B cell (primary cell): ENCODE measurements around the gene PTGES. TPM values are rescaled to one million over a fixed set of nuclear protein-coding genes. Genes with fewer than 3 reads are reported as not detected.

Experiments
- ATAC-seq: fragments of 200-7000 bp; cut with Tn5 transposase; one replicate; pipeline ENCODE4 v1.10.0; 2021; ENCODE audit warnings: low read depth, mild to moderate bottlenecking, moderate number of reproducible peaks, moderate library complexity
- CTCF ChIA-PET: fragments of 350-600 bp; sonication (Branson Sonifier 250); formaldehyde crosslinking; loops from one replicate; lab custom pipeline; 2021; ENCODE audit warnings: antibody characterized with exemption, inconsistent platforms; lab: Charles Lee
- POLR2A ChIA-PET: fragments of 350-600 bp; sonication (Branson Sonifier 250); formaldehyde crosslinking; loops from one replicate; lab custom pipeline; 2021; ENCODE audit warnings: antibody characterized with exemption; lab: Charles Lee
- DNase-seq: peaks from one replicate; pipeline ENCODE4 v3.0.0; 2013
- H2AFZ ChIP-seq: 2 replicates; pipeline ENCODE4 v1.6.1; 2012; ENCODE audit warnings: mild to moderate bottlenecking, low read depth, low read length; ENCODE audit not compliant: insufficient read depth, poor library complexity, severe bottlenecking
- H3K27ac ChIP-seq, 2 donors: 1 replicate in 1 of 2; 2 replicates in 1 of 2; pipeline ENCODE4 v1.5.1; 2012 to 2013; ENCODE audit warnings: low read length in 2 of 2, mild to moderate bottlenecking in 2 of 2, moderate library complexity in 1 of 2
- H3K27me3 ChIP-seq, 4 experiments: fragments of 200-600 bp in 1 of 4; sonication (generic) in 1 of 4; replicated peaks in 1 of 4; 1 replicate in 2 of 4; 2 replicates in 2 of 4; pipeline versions ENCODE4 v1.6.1 to v1.7.0; 2013 to 2016; ENCODE audit warnings: low read length in 3 of 4, mild to moderate bottlenecking in 2 of 4, mixed read lengths in 1 of 4, moderate library complexity in 1 of 4; ENCODE audit not compliant: insufficient read depth in 4 of 4, control insufficient read depth in 3 of 4; ENCODE audit errors: control extremely low read depth in 1 of 4
- H3K36me3 ChIP-seq, 2 experiments: replicated peaks in 1 of 2; 1 replicate in 1 of 2; 2 replicates in 1 of 2; pipeline versions ENCODE4 v1.6.1 to v1.7.1; 2013; ENCODE audit warnings: low read length in 1 of 2; ENCODE audit not compliant: insufficient read depth in 2 of 2, control insufficient read depth in 1 of 2; ENCODE audit errors: control extremely low read depth in 1 of 2, extremely low read depth in 1 of 2
- H3K4me1 ChIP-seq, 2 donors: fragments of 200-600 bp in 1 of 2; sonication (generic) in 1 of 2; 1 replicate in 1 of 2; 2 replicates in 1 of 2; pipeline versions ENCODE4 v1.5.1 to v1.6.1; 2013 to 2017; ENCODE audit warnings: low read length in 2 of 2; ENCODE audit not compliant: control insufficient read depth in 2 of 2, insufficient read depth in 2 of 2
- H3K4me2 ChIP-seq: replicated peaks from 2 replicates; pipeline ENCODE3; 2012; ENCODE audit warnings: mild to moderate bottlenecking, low read depth, low read length; ENCODE audit not compliant: poor library complexity, severe bottlenecking
- H3K4me3 ChIP-seq, 5 experiments: fragments of 200-600 bp in 1 of 5; sonication (generic) in 1 of 5; 1 replicate in 3 of 5; 2 replicates in 2 of 5; pipeline versions ENCODE4 v1.5.1 to v1.7.0; 2011 to 2016; ENCODE audit warnings: low read length in 4 of 5, mild to moderate bottlenecking in 4 of 5, low read depth in 2 of 5, control low read depth in 1 of 5, moderate library complexity in 1 of 5; ENCODE audit not compliant: insufficient read depth in 1 of 5; ENCODE audit errors: control extremely low read depth in 1 of 5, extremely low read depth in 1 of 5
- H3K79me2 ChIP-seq: fragments of 200-600 bp; sonication (generic); one replicate; pipeline ENCODE4 v1.6.0; 2016; ENCODE audit warnings: low read length; ENCODE audit not compliant: control insufficient read depth, insufficient read depth
- H3K9ac ChIP-seq: fragments of 200-600 bp; sonication (generic); 2 replicates; pipeline ENCODE4 v1.6.1; 2017; ENCODE audit warnings: mild to moderate bottlenecking, low read length, moderate library complexity
- H3K9me3 ChIP-seq, 3 donors: one replicate each; pipeline versions ENCODE4 v1.6.1 to v1.7.1; 2013; ENCODE audit warnings: low read length in 2 of 3; ENCODE audit not compliant: control insufficient read depth in 2 of 3, insufficient read depth in 1 of 3; ENCODE audit errors: control extremely low read depth in 1 of 3
- H4K20me1 ChIP-seq: 2 replicates; pipeline ENCODE4 v1.6.0; 2012; ENCODE audit warnings: mild to moderate bottlenecking, low read length; ENCODE audit not compliant: insufficient read depth, control insufficient read depth, poor library complexity, severe bottlenecking
- H3K27ac Mint-ChIP-seq: one replicate; pipeline ENCODE4 v1.8.0; 2021; ENCODE audit warnings: mixed read lengths
- H3K27me3 Mint-ChIP-seq: one replicate; pipeline ENCODE4 v1.8.0; 2021; ENCODE audit warnings: mixed read lengths
- H3K4me1 Mint-ChIP-seq: one replicate; pipeline ENCODE4 v1.8.0; 2021; ENCODE audit warnings: mixed read lengths
- H3K4me3 Mint-ChIP-seq: one replicate; pipeline ENCODE4 v1.8.0; 2021; ENCODE audit warnings: mixed read lengths
- H3K9me3 Mint-ChIP-seq: one replicate; pipeline ENCODE4 v1.8.0; 2022; ENCODE audit warnings: mixed read lengths; ENCODE audit not compliant: insufficient read depth
- CTCF ChIP-seq: fragments of 200-600 bp; IDR thresholded peaks from one replicate; pipeline ENCODE4 v1.8.0; 2022; ENCODE audit warnings: antibody characterized with exemption, mild to moderate bottlenecking
- EZH2 ChIP-seq: IDR thresholded peaks from 2 replicates; pipeline ENCODE4 v1.6.1; 2012; ENCODE audit warnings: borderline replicate concordance, low read depth, mild to moderate bottlenecking, moderate library complexity, low read length; ENCODE audit not compliant: insufficient read depth, poor library complexity, severe bottlenecking
- WGBS: methylation state at CpG from one replicate; pipeline ENCODE4 v1.1.5; 2013; ENCODE audit warnings: missing lambda C conversion rate; ENCODE audit not compliant: insufficient coverage; 5-methylcytosine and 5-hydroxymethylcytosine counted together
- intact Hi-C: fragments of 100-400 bp; cut with micrococcal nuclease; formaldehyde crosslinking; loops from one replicate; pipeline ENCODE4 v1.10.0; 2022
- polyA plus RNA-seq: library from polyadenylated mRNA; depleted of rRNA; stranded (reverse); fragments of >200 nt; gene quantifications from 2 replicates; pipeline ENCODE4 v1.2.3, GENCODE V29; 2012
- total RNA-seq, 2 donors: library from RNA; stranded (reverse); fragments of 120-200 nt in 1 of 2; gene quantifications; 1 replicate in 1 of 2; 2 replicates in 1 of 2; pipeline versions ENCODE4 v1.2.3 to v1.2.4, GENCODE V29; 2013 to 2022

The PTGES gene
- total and polyA plus RNA-seq, 2 donors (not counting 1 experiment from before 2014, with no cell fraction given): not detected

GRCh38 chr9:129757045-129757444 lies 4.2 kb upstream of the PTGES start:
- TF ChIP-seq CTCF (no peak), EZH2 (no peak)
- CTCF ChIA-PET: interaction anchor here (1.6 kb wide), 1 partner anchor 19 kb away, joined by 4 read pairs; no protein-coding TSS in a partner anchor
- peak overlapping the region; percentile 54 for H2AFZ ChIP-seq
- no peaks in the 10 kb centered on the region for H3K79me2 ChIP-seq
- H4K20me1 ChIP-seq: no peaks in the 10 kb centered on the region
- H3K27ac Mint-ChIP-seq: no peak overlapping the region
- no peak overlapping the region for H3K9ac ChIP-seq
- H3K4me3 Mint-ChIP-seq: no peak overlapping the region
- peaks cover 14% of the 10 kb centered on the region for H3K4me1 Mint-ChIP-seq
- POLR2A ChIA-PET: no interaction called here
- WGBS: 3% methylated on average over 6 of the region's 9 CpGs
- no peak for DNase-seq
- no peaks in the 10 kb centered on the region for H3K36me3 ChIP-seq
- H3K27me3 Mint-ChIP-seq: peaks cover 31% of the 10 kb centered on the region
- no peak overlapping the region for H3K27ac ChIP-seq
- H3K4me1 ChIP-seq: peaks cover 13% of the 10 kb centered on the region in 2 donors
- H3K27me3 ChIP-seq: peaks cover 0 to 8% (median 3%) of the 10 kb centered on the region in 4 experiments
- intact Hi-C loops: no loop called here
- no peaks in the 10 kb centered on the region for H3K9me3 ChIP-seq
- H3K4me2 ChIP-seq: peak overlapping the region; percentile 59
- no peak overlapping the region for H3K4me3 ChIP-seq
- ATAC-seq: no peak
- H3K9me3 Mint-ChIP-seq: no peaks in the 10 kb centered on the region

- ChIA-PET POLR2A (no interaction called here), CTCF (interaction anchor here (1.6 kb wide), 1 partner anchor 18 kb away, joined by 4 read pairs; no protein-coding TSS in a partner anchor)
- Mint-ChIP-seq H3K4me3 (no peak overlapping the region), H3K27ac (no peak overlapping the region), H3K4me1 (peaks cover 14% of the 10 kb centered on the region), H3K9me3 (no peaks in the 10 kb centered on the region), H3K27me3 (peaks cover 28% of the 10 kb centered on the region)
- WGBS: 95% methylated on average over 5 of the region's 6 CpGs
- Histone ChIP-seq H2AFZ (no peak overlapping the region), H4K20me1 (no peaks in the 10 kb centered on the region), H3K79me2 (no peaks in the 10 kb centered on the region), H3K36me3 (no peaks in the 10 kb centered on the region), H3K27ac (no peak overlapping the region), H3K4me1 (peaks cover 13% of the 10 kb centered on the region in 2 donors), H3K4me3 (no peak overlapping the region), H3K27me3 (peaks cover 0 to 8% (median 3%) of the 10 kb centered on the region in 4 experiments), H3K9ac (no peak overlapping the region), H3K4me2 (no peak overlapping the region), H3K9me3 (no peaks in the 10 kb centered on the region)
- no peak for ATAC-seq
- intact Hi-C loops: no loop called here
- TF ChIP-seq EZH2 (no peak), CTCF (no peak)
- no peak for DNase-seq
Observed at GRCh38 chr9:129756191-129756590, 3.3 kb upstream of the PTGES start.
